NCI-H146 treated with DMSO at 0.1 percent for 48 hours (cell line): ENCODE data around the gene PIK3R4.

Source experiments
- DNase-seq: peaks from one replicate; lab custom pipeline; 2025; ENCODE audit not compliant: unreplicated experiment; lab: John Stamatoyannopoulos, UW

Gene PIK3R4

GRCh38 chr3:130692455-130692854 lies 54.2 kb downstream of the PIK3R4 start:
- DNase-seq: no peak

GRCh38 chr3:130688697-130689470 lies 57.7 kb downstream of the PIK3R4 start:
- DNase-seq: no peak

GRCh38 chr3:130688015-130688688 lies 58.5 kb downstream of the PIK3R4 start:
- no peak for DNase-seq

- DNase-seq: no peak
Measured at GRCh38 chr3:130687327-130687726, 59.3 kb downstream of the PIK3R4 start.

GRCh38 chr3:130686833-130687232 lies 59.8 kb downstream of the PIK3R4 start:
- no peak for DNase-seq

GRCh38 chr3:130682131-130682530 lies 64.5 kb downstream of the PIK3R4 start:
- no peak for DNase-seq

- DNase-seq: no peak
Measured at GRCh38 chr3:130679218-130679617, 67.4 kb downstream of the PIK3R4 start.

GRCh38 chr3:130677343-130677742 lies 69.3 kb downstream of the PIK3R4 start:
- no peak for DNase-seq

- no peak for DNase-seq
Measured at GRCh38 chr3:130671545-130672312, 74.9 kb downstream of the PIK3R4 start.

GRCh38 chr3:130669740-130670139 lies 76.9 kb downstream of the PIK3R4 start:
- DNase-seq: no peak

- no peak for DNase-seq
Measured at GRCh38 chr3:130663092-130663491, 83.5 kb downstream of the PIK3R4 start.

- no peak for DNase-seq
Measured at GRCh38 chr3:130662501-130662996, 84.1 kb downstream of the PIK3R4 start.

- no peak for DNase-seq
Measured at GRCh38 chr3:130661140-130661891, 85.3 kb downstream of the PIK3R4 start.

- no peak for DNase-seq
Measured at GRCh38 chr3:130659911-130660310, 86.7 kb downstream of the PIK3R4 start.

- no peak for DNase-seq
Measured at GRCh38 chr3:130658678-130659077, 88.0 kb downstream of the PIK3R4 start.

- DNase-seq: no peak
Measured at GRCh38 chr3:130656627-130657026, 90.0 kb downstream of the PIK3R4 start.

GRCh38 chr3:130654921-130655320 lies 91.7 kb downstream of the PIK3R4 start:
- DNase-seq: no peak

- DNase-seq: no peak
Measured at GRCh38 chr3:130654091-130654490, 92.5 kb downstream of the PIK3R4 start.

GRCh38 chr3:130649061-130649654 lies 97.5 kb downstream of the PIK3R4 start:
- DNase-seq: no peak

GRCh38 chr3:130648293-130648692 lies 98.3 kb downstream of the PIK3R4 start:
- DNase-seq: no peak

GRCh38 chr3:130645261-130645660 lies 101.4 kb downstream of the PIK3R4 start:
- DNase-seq: no peak
